Neural progenitor cell (in vitro differentiated cells): ENCODE measurements around the gene CETN3. TPM values are rescaled to one million over a fixed set of nuclear protein-coding genes. Genes with fewer than 3 reads are reported as not detected.
A peak's percentile ranks its signal among the peaks of the same experiment; 100 is the strongest.

Experiments used
- DNase-seq: peaks from one replicate; pipeline ENCODE4 v3.0.0-alpha.2; 2016; ENCODE audit warnings: low spot score
- H2AFZ ChIP-seq: fragments of 200-600 bp; sonication (generic); replicated peaks from 2 replicates; pipeline ENCODE4 v1.6.1; 2016; ENCODE audit warnings: antibody characterized with exemption
- H3F3A ChIP-seq: fragments of 200-600 bp; sonication (generic); 2 replicates; pipeline ENCODE4 v1.6.1; 2016; ENCODE audit warnings: antibody characterized with exemption, low read depth
- H3K27ac ChIP-seq: fragments of 200-600 bp; sonication (generic); 2 replicates; pipeline ENCODE4 v1.5.1; 2016; ENCODE audit warnings: mild to moderate bottlenecking
- H3K27me3 ChIP-seq: fragments of 200-600 bp; sonication (generic); 2 replicates; pipeline ENCODE4 v1.6.1; 2016; ENCODE audit warnings: mild to moderate bottlenecking, moderate library complexity
- H3K36me3 ChIP-seq: fragments of 200-600 bp; sonication (generic); 2 replicates; pipeline ENCODE4 v1.5.1; 2016
- H3K4me1 ChIP-seq: fragments of 200-600 bp; sonication (generic); 2 replicates; pipeline ENCODE4 v1.6.1; 2016; ENCODE audit warnings: mixed run types
- H3K4me2 ChIP-seq: fragments of 200-600 bp; sonication (generic); 2 replicates; pipeline ENCODE4 v1.6.1; 2016
- H3K4me3 ChIP-seq: fragments of 200-600 bp; sonication (generic); 2 replicates; pipeline ENCODE4 v1.5.1; 2016
- H3K79me2 ChIP-seq: fragments of 200-600 bp; sonication (generic); 2 replicates; pipeline ENCODE4 v1.6.1; 2016; ENCODE audit warnings: low read depth
- H3K9ac ChIP-seq: fragments of 200-600 bp; sonication (generic); 2 replicates; pipeline ENCODE4 v1.6.1; 2016
- H3K9me3 ChIP-seq: fragments of 200-600 bp; sonication (generic); 2 replicates; pipeline ENCODE4 v1.5.1; 2016; ENCODE audit warnings: low read depth
- H4K20me1 ChIP-seq: fragments of 200-600 bp; sonication (generic); 2 replicates; pipeline ENCODE4 v1.6.1; 2016; ENCODE audit warnings: low read depth
- H3K27ac Mint-ChIP-seq: 3 replicates; pipeline ENCODE4 v1.8.0; 2021; ENCODE audit warnings: mixed read lengths
- H3K27me3 Mint-ChIP-seq: 2 replicates; pipeline ENCODE4 v1.8.0; 2022; ENCODE audit warnings: low read depth, mild to moderate bottlenecking, inconsistent platforms, moderate library complexity, mixed read lengths; ENCODE audit not compliant: insufficient read depth
- H3K36me3 Mint-ChIP-seq: 3 replicates; pipeline ENCODE4 v1.8.0; 2021; ENCODE audit warnings: mixed read lengths
- H3K4me1 Mint-ChIP-seq: 3 replicates; pipeline ENCODE4 v1.8.0; 2021; ENCODE audit warnings: mixed read lengths
- H3K4me3 Mint-ChIP-seq: 3 replicates; pipeline ENCODE4 v1.8.0; 2021; ENCODE audit warnings: mild to moderate bottlenecking, moderate library complexity, mixed read lengths
- H3K9me3 Mint-ChIP-seq: 3 replicates; pipeline ENCODE4 v1.8.0; 2020; ENCODE audit warnings: mixed read lengths
- EZH2 ChIP-seq: fragments of 200-600 bp; sonication (generic); IDR thresholded peaks from 2 replicates; pipeline ENCODE4 v1.6.1; 2017; ENCODE audit warnings: antibody characterized with exemption, mild to moderate bottlenecking, moderate library complexity
- EZH2phosphoT487 ChIP-seq: fragments of 200-600 bp; sonication (generic); IDR thresholded peaks from 2 replicates; pipeline ENCODE4 v1.6.1; 2017; ENCODE audit warnings: antibody characterized with exemption
- total RNA-seq: library from RNA; depleted of rRNA; stranded (reverse); fragments of >200 nt; gene quantifications from 2 replicates; pipeline ENCODE4 v1.2.3, GENCODE V29; 2015; ENCODE audit warnings: low replicate concordance
- TF ChIP-seq, protein P1 (sequence below): fragments of 200-600 bp; sonication (generic); IDR thresholded peaks from 2 replicates; pipeline ENCODE4 v1.5.1; 2017; ENCODE audit warnings: antibody characterized with exemption, mild to moderate bottlenecking

The CETN3 gene
- total RNA-seq, 1 donor from 2014 or later, result 172 TPM

DNA sequence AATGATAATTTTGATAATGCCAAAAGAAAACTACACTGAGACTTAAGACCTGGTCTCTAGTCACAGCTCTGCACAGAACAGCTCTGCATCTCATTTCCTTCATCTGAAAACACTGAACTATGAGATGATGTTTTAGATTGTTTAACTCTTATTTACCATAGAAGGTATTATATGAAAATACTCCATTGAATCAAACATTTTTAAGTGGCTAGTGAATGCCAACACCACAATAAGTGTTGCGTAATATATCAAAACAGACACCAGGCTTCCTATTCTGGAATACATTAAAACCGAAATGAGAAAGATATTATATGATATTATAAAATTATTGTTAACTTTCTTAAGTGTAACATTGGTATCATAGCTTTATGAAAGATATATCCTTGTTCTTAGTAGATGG, 14.6 kb downstream of the CETN3 start:
- peaks cover 21% of the 10 kb centered on the region for H3K36me3 ChIP-seq
- H3K4me1 Mint-ChIP-seq, result peaks cover 3% of the 10 kb centered on the region
- H3F3A ChIP-seq, result no peaks in the 10 kb centered on the region
- H3K36me3 Mint-ChIP-seq, result peaks cover 32% of the 10 kb centered on the region
- H3K27me3 ChIP-seq, result no peaks in the 10 kb centered on the region
- no peak overlapping the region for H2AFZ ChIP-seq
- TF ChIP-seq EZH2phosphoT487, result no peak
- TF ChIP-seq EZH2, result no peak
- TF ChIP-seq, protein P1, sequence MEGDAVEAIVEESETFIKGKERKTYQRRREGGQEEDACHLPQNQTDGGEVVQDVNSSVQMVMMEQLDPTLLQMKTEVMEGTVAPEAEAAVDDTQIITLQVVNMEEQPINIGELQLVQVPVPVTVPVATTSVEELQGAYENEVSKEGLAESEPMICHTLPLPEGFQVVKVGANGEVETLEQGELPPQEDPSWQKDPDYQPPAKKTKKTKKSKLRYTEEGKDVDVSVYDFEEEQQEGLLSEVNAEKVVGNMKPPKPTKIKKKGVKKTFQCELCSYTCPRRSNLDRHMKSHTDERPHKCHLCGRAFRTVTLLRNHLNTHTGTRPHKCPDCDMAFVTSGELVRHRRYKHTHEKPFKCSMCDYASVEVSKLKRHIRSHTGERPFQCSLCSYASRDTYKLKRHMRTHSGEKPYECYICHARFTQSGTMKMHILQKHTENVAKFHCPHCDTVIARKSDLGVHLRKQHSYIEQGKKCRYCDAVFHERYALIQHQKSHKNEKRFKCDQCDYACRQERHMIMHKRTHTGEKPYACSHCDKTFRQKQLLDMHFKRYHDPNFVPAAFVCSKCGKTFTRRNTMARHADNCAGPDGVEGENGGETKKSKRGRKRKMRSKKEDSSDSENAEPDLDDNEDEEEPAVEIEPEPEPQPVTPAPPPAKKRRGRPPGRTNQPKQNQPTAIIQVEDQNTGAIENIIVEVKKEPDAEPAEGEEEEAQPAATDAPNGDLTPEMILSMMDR, result no peak
- H4K20me1 ChIP-seq, result no peaks in the 10 kb centered on the region
- H3K79me2 ChIP-seq, result no peaks in the 10 kb centered on the region
- no peak overlapping the region for H3K4me3 Mint-ChIP-seq
- H3K27ac ChIP-seq, result no peak overlapping the region
- no peak for DNase-seq
- H3K9me3 ChIP-seq, result no peaks in the 10 kb centered on the region
- H3K4me3 ChIP-seq, result no peak overlapping the region
- no peaks in the 10 kb centered on the region for H3K4me1 ChIP-seq
- no peaks in the 10 kb centered on the region for H3K27me3 Mint-ChIP-seq
- H3K9me3 Mint-ChIP-seq, result no peaks in the 10 kb centered on the region
- H3K27ac Mint-ChIP-seq, result no peak overlapping the region
- no peak overlapping the region for H3K4me2 ChIP-seq
- H3K9ac ChIP-seq, result no peak overlapping the region

DNA sequence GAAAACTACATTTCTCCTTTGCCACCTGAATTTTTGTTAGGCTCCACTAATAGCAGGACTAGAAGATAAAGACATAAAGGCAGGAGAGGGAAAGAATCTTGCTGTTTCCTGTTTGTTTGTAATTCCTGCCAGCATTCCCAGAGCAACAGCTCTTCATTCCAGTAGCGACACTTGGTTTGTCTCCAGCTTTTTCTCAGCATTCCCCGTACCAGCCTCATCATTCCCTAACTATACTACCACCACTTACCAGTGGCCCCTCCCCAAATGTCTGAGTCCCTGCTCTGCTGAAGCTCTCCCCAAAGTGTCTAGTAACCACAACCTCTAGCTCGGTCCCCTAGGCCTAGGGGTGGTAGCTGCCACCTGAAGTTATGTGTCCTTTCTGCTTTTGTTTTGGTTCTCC, 18.6 kb downstream of the CETN3 start:
- Mint-ChIP-seq H3K27ac (peak overlapping the region; percentile 6), H3K4me3 (no peak overlapping the region), H3K4me1 (peaks cover 3% of the 10 kb centered on the region), H3K36me3 (peaks cover 19% of the 10 kb centered on the region), H3K27me3 (no peaks in the 10 kb centered on the region), H3K9me3 (no peaks in the 10 kb centered on the region)
- H3K79me2 ChIP-seq, result no peaks in the 10 kb centered on the region
- H3K4me2 ChIP-seq, result no peak overlapping the region
- no peaks in the 10 kb centered on the region for H4K20me1 ChIP-seq
- no peak for DNase-seq
- no peaks in the 10 kb centered on the region for H3K9me3 ChIP-seq
- H3K9ac ChIP-seq, result no peak overlapping the region
- no peaks in the 10 kb centered on the region for H3K27me3 ChIP-seq
- H3K27ac ChIP-seq, result no peak overlapping the region
- no peaks in the 10 kb centered on the region for H3F3A ChIP-seq
- H3K4me1 ChIP-seq, result no peaks in the 10 kb centered on the region
- H3K36me3 ChIP-seq, result peaks cover 12% of the 10 kb centered on the region
- H3K4me3 ChIP-seq, result no peak overlapping the region
- TF ChIP-seq EZH2 (no peak), EZH2phosphoT487 (no peak)
- no peak overlapping the region for H2AFZ ChIP-seq

DNA sequence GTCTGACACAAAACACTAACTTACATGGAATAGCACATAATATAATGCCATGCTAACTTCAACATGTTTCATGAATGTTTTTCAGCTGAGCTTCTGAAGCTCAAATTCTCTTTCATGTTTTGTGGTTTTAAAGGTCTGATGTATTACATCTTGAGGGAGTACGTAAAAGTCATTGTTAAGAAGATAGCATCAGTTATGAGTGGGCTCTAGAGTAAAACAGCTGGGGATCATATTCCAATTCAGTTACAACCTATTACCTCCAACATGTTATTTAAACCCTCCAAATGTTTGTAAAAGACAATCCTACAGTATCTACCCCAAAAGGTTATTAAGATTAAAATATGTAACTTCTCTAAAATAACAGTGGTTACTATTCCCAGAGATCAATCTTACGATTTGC, 19.2 kb downstream of the CETN3 start:
- Mint-ChIP-seq H3K27me3 (no peaks in the 10 kb centered on the region), H3K36me3 (peaks cover 18% of the 10 kb centered on the region), H3K4me3 (no peak overlapping the region), H3K27ac (no peak overlapping the region), H3K9me3 (no peaks in the 10 kb centered on the region), H3K4me1 (peaks cover 3% of the 10 kb centered on the region)
- TF ChIP-seq, protein P1, result no peak
- no peak overlapping the region for H3K4me3 ChIP-seq
- H3K9ac ChIP-seq, result no peak overlapping the region
- H3K4me2 ChIP-seq, result no peak overlapping the region
- H3K79me2 ChIP-seq, result no peaks in the 10 kb centered on the region
- H3K9me3 ChIP-seq, result no peaks in the 10 kb centered on the region
- H3F3A ChIP-seq, result no peaks in the 10 kb centered on the region
- no peak overlapping the region for H3K27ac ChIP-seq
- H3K4me1 ChIP-seq, result no peaks in the 10 kb centered on the region
- H4K20me1 ChIP-seq, result no peaks in the 10 kb centered on the region
- peaks cover 12% of the 10 kb centered on the region for H3K36me3 ChIP-seq
- H3K27me3 ChIP-seq, result no peaks in the 10 kb centered on the region
- no peak for DNase-seq
- H2AFZ ChIP-seq, result no peak overlapping the region

GRCh38 chr5:90387508-90387907, 22.0 kb downstream of the CETN3 start:
- DNase-seq, result no peak
- Histone ChIP-seq H3K9ac (no peak overlapping the region), H3K27ac (no peak overlapping the region), H3F3A (no peaks in the 10 kb centered on the region), H3K4me2 (no peak overlapping the region), H3K79me2 (no peaks in the 10 kb centered on the region), H3K4me3 (no peak overlapping the region), H3K9me3 (no peaks in the 10 kb centered on the region), H3K36me3 (peaks cover under 1% of the 10 kb centered on the region), H2AFZ (no peak overlapping the region), H3K27me3 (no peaks in the 10 kb centered on the region), H3K4me1 (no peaks in the 10 kb centered on the region), H4K20me1 (no peaks in the 10 kb centered on the region)
- no peak for TF ChIP-seq EZH2phosphoT487
- no peak for TF ChIP-seq EZH2
- TF ChIP-seq, protein P1, result no peak
- Mint-ChIP-seq H3K27me3 (no peaks in the 10 kb centered on the region), H3K9me3 (no peaks in the 10 kb centered on the region), H3K4me3 (no peak overlapping the region), H3K27ac (no peak overlapping the region), H3K4me1 (peaks cover 3% of the 10 kb centered on the region), H3K36me3 (peaks cover 7% of the 10 kb centered on the region)
